Measurements from ENCODE around the gene PPP4R4. TPM values are rescaled to one million over a fixed set of nuclear protein-coding genes. Genes with fewer than 3 reads are reported as not detected.

PPP4R4 gene
- total and polyA plus RNA-seq, 4 donors, result 1.6 to 25.9 (median 3.8) TPM

GRCh38 chr14:94125659-94126418 lies 48.3 kb upstream of the PPP4R4 start:
- ATAC-seq (ENCODE audit: insufficient read depth, low FRiP score), result no peak
- Histone ChIP-seq H3K27me3 (ENCODE audit: control insufficient read depth in 3 of 3, insufficient read depth in 3 of 3, low read length in 2 of 3) (no peaks in the 10 kb centered on the region), H3K4me1 (ENCODE audit: control insufficient read depth in 5 of 5, insufficient read depth in 5 of 5, low read length in 5 of 5) (peaks cover 0 to 18% (median 5%) of the 10 kb centered on the region in 5 donors), H3K4me3 (no peak overlapping the region), H3K9me3 (ENCODE audit: control insufficient read depth in 4 of 4, insufficient read depth in 3 of 4, low read length in 3 of 4) (no peaks in the 10 kb centered on the region), H3K27ac (ENCODE audit: low read depth in 1 of 2, low read length in 1 of 2) (no peak overlapping the region), H3K9ac (ENCODE audit: insufficient read depth in 1 of 2, low read length in 2 of 2) (no peak overlapping the region), H3K36me3 (ENCODE audit: control insufficient read depth in 4 of 4, insufficient read depth in 4 of 4, low read length in 4 of 4) (peaks cover 0 to 6% (median 0%) of the 10 kb centered on the region in 4 donors)
- no peak for DNase-seq
- TF ChIP-seq, protein P1, sequence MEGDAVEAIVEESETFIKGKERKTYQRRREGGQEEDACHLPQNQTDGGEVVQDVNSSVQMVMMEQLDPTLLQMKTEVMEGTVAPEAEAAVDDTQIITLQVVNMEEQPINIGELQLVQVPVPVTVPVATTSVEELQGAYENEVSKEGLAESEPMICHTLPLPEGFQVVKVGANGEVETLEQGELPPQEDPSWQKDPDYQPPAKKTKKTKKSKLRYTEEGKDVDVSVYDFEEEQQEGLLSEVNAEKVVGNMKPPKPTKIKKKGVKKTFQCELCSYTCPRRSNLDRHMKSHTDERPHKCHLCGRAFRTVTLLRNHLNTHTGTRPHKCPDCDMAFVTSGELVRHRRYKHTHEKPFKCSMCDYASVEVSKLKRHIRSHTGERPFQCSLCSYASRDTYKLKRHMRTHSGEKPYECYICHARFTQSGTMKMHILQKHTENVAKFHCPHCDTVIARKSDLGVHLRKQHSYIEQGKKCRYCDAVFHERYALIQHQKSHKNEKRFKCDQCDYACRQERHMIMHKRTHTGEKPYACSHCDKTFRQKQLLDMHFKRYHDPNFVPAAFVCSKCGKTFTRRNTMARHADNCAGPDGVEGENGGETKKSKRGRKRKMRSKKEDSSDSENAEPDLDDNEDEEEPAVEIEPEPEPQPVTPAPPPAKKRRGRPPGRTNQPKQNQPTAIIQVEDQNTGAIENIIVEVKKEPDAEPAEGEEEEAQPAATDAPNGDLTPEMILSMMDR (IDR thresholded peaks at IDR 0.05; ENCODE audit: control extremely low read depth, extremely low read depth), result no peak
- WGBS, 2 donors, result 91 to 94% methylated on average over 6 of the region's 6 CpGs

DNA sequence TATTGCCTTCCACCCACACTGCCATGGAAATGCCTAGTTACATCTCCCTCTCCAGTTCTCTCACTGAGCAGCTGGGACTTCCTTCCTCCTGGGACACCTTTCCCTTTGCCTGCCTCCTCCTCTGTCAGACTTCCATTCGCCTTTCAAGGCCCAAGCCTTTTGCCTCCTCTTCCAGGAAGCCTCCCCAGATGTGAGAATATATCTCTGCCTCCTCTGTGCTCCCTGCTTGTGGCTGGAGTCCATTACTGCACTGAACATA lies 47.8 kb upstream of the PPP4R4 start:
- TF ChIP-seq, protein P1 (IDR thresholded peaks at IDR 0.05; ENCODE audit: control extremely low read depth, extremely low read depth), result no peak
- H3K9ac ChIP-seq (ENCODE audit: insufficient read depth in 1 of 2, low read length in 2 of 2), result no peak overlapping the region
- peaks cover 0 to 6% (median 0%) of the 10 kb centered on the region in 4 donors for H3K36me3 ChIP-seq (ENCODE audit: control insufficient read depth in 4 of 4, insufficient read depth in 4 of 4, low read length in 4 of 4)
- WGBS, 2 donors, result 77 to 87% methylated on average over 1 of the region's 1 CpG
- ATAC-seq (ENCODE audit: insufficient read depth, low FRiP score) (no peak), DNase-seq (no peak)
- no peaks in the 10 kb centered on the region for H3K27me3 ChIP-seq (ENCODE audit: control insufficient read depth in 3 of 3, insufficient read depth in 3 of 3, low read length in 2 of 3)
- no peaks in the 10 kb centered on the region for H3K9me3 ChIP-seq (ENCODE audit: control insufficient read depth in 4 of 4, insufficient read depth in 3 of 4, low read length in 3 of 4)
- no peak overlapping the region for H3K4me3 ChIP-seq
- H3K4me1 ChIP-seq (ENCODE audit: control insufficient read depth in 5 of 5, insufficient read depth in 5 of 5, low read length in 5 of 5), result peaks cover 0 to 18% (median 5%) of the 10 kb centered on the region in 5 donors
- H3K27ac ChIP-seq (ENCODE audit: low read depth in 1 of 2, low read length in 1 of 2), result no peak overlapping the region

- Histone ChIP-seq H3K27ac (ENCODE audit: low read depth in 1 of 2, low read length in 1 of 2) (no peak overlapping the region), H3K4me1 (ENCODE audit: control insufficient read depth in 5 of 5, insufficient read depth in 5 of 5, low read length in 5 of 5) (peaks cover 0 to 18% (median 5%) of the 10 kb centered on the region in 5 donors), H3K27me3 (ENCODE audit: control insufficient read depth in 3 of 3, insufficient read depth in 3 of 3, low read length in 2 of 3) (no peaks in the 10 kb centered on the region), H3K36me3 (ENCODE audit: control insufficient read depth in 4 of 4, insufficient read depth in 4 of 4, low read length in 4 of 4) (peaks cover 0 to 6% (median 0%) of the 10 kb centered on the region in 4 donors), H3K9me3 (ENCODE audit: control insufficient read depth in 4 of 4, insufficient read depth in 3 of 4, low read length in 3 of 4) (no peaks in the 10 kb centered on the region), H3K4me3 (no peak overlapping the region), H3K9ac (ENCODE audit: insufficient read depth in 1 of 2, low read length in 2 of 2) (no peak overlapping the region)
- 76 to 85% methylated on average over 5 of the region's 5 CpGs for WGBS, 2 donors
- TF ChIP-seq, protein P1 (IDR thresholded peaks at IDR 0.05; ENCODE audit: control extremely low read depth, extremely low read depth), result no peak
- DNase-seq, result no peak
- ATAC-seq (ENCODE audit: insufficient read depth, low FRiP score), result no peak
These were observed 47.3 kb upstream of the PPP4R4 start for GRCh38 chr14:94126800-94127199.

Measured in lung (tissue), 12 donors.